GM12878 (cell line): ENCODE measurements around the gene GPSM1. TPM values are rescaled to one million over a fixed set of nuclear protein-coding genes. Genes with fewer than 3 reads are reported as not detected.

Experiments
- ATAC-seq: fragments of 200-7000 bp; cut with Tn5 transposase; 3 replicates; pipeline ENCODE4 v1.9.1; 2020; ENCODE audit warnings: mild to moderate bottlenecking, moderate library complexity
- BruUV-seq: library from RNA; stranded (reverse); fragments of 400-500 nt; replicated peaks from 2 replicates; lab custom pipeline; 2021; lab: Mats Ljungman, UMichigan
- CTCF ChIA-PET: fragments of 300-600 bp; sonication (Branson Sonifier 250); formaldehyde crosslinking; extraction: SDS; loops from one replicate; lab custom pipeline; 2021; ENCODE audit warnings: inconsistent platforms; lab: Yijun Ruan, JAX
- POLR2A ChIA-PET: fragments of 350-600 bp; formaldehyde crosslinking; extraction: SDS; loops from one replicate; lab custom pipeline; 2021; ENCODE audit warnings: inconsistent platforms; lab: Charles Lee
- RAD21 ChIA-PET: fragments of 300-600 bp; sonication (Branson Sonifier 250); formaldehyde crosslinking; loops from one replicate; lab custom pipeline; 2023; ENCODE audit warnings: antibody characterized with exemption; ENCODE audit not compliant: unreplicated experiment; lab: Charles Lee
- SMC1A ChIA-PET: fragments of 300-600 bp; sonication (Branson Sonifier 250); formaldehyde crosslinking; loops from one replicate; lab custom pipeline; 2023; ENCODE audit not compliant: unreplicated experiment, uncharacterized antibody; lab: Charles Lee
- DNase-seq: peaks from one replicate; pipeline ENCODE4 v3.0.0-alpha.2; 2011; ENCODE audit warnings: low read depth, low spot score
- FAIRE-seq: peaks from 3 replicates; lab custom pipeline; 2011; peaks lifted over from hg19 to GRCh38; lab: Jason Lieb, UNC
- H2AFZ ChIP-seq: 2 replicates; pipeline ENCODE4 v1.6.0; 2011; ENCODE audit warnings: low read depth, low read length, control low read depth; ENCODE audit not compliant: control insufficient read depth
- H3K27ac ChIP-seq: 2 replicates; pipeline ENCODE4 v1.5.1; 2011; ENCODE audit warnings: control low read depth; ENCODE audit not compliant: control insufficient read depth, insufficient read depth
- H3K27me3 ChIP-seq, 2 experiments: replicated peaks in 1 of 2; 2 replicates each; pipeline versions ENCODE4 v1.6.0 to v1.6.1; 2011; ENCODE audit warnings: low read length in 1 of 2; ENCODE audit not compliant: control insufficient read depth in 2 of 2, insufficient read depth in 2 of 2
- H3K36me3 ChIP-seq, 2 experiments: 2 replicates each; pipeline ENCODE4 v1.5.1; 2011; ENCODE audit warnings: low read length in 1 of 2; ENCODE audit not compliant: control insufficient read depth in 2 of 2, insufficient read depth in 2 of 2
- H3K4me1 ChIP-seq: 2 replicates; pipeline ENCODE4 v1.6.1; 2011; ENCODE audit warnings: mild to moderate bottlenecking, low read length, moderate library complexity, mixed read lengths; ENCODE audit not compliant: control insufficient read depth, insufficient read depth
- H3K4me2 ChIP-seq: 2 replicates; pipeline ENCODE4 v1.6.0; 2011; ENCODE audit warnings: control low read depth; ENCODE audit not compliant: control insufficient read depth, insufficient read depth
- H3K4me3 ChIP-seq: fragments of 200-600 bp; sonication (generic); 2 replicates; pipeline ENCODE4 v1.5.1; 2016
- H3K79me2 ChIP-seq: 2 replicates; pipeline ENCODE4 v1.6.0; 2011; ENCODE audit warnings: low read length; ENCODE audit not compliant: control insufficient read depth, insufficient read depth
- H3K9ac ChIP-seq: 2 replicates; pipeline ENCODE4 v1.8.0; 2011; ENCODE audit warnings: low read length, control low read depth, mixed read lengths; ENCODE audit not compliant: control insufficient read depth, insufficient read depth
- H3K9me3 ChIP-seq: replicated peaks from 3 replicates; pipeline ENCODE4 v1.5.1; 2011; ENCODE audit warnings: mild to moderate bottlenecking, low read length; ENCODE audit not compliant: control insufficient read depth, insufficient read depth
- H4K20me1 ChIP-seq: 2 replicates; pipeline ENCODE4 v1.6.0; 2011; ENCODE audit not compliant: control insufficient read depth, insufficient read depth
- BRCA1 ChIP-seq: IDR thresholded peaks from 2 replicates; pipeline ENCODE4 v1.6.1; 2011; ENCODE audit warnings: low read depth, low read length, improper control_type of control experiment
- CEBPZ ChIP-seq: fragments of 150-350 bp; IDR thresholded peaks from 2 replicates; pipeline ENCODE4 v1.6.1; 2016; ENCODE audit warnings: low read depth, low read length
- EED ChIP-seq: sonication (generic); IDR thresholded peaks from 2 replicates; pipeline ENCODE4 v1.6.1; 2016; ENCODE audit warnings: antibody characterized with exemption, low read depth
- FOXK2 ChIP-seq: fragments of 450-650 bp; IDR thresholded peaks from 2 replicates; pipeline ENCODE4 v1.6.1; 2017; ENCODE audit warnings: mild to moderate bottlenecking, moderate library complexity
- MTA3 ChIP-seq: IDR thresholded peaks from 2 replicates; pipeline ENCODE4 v1.6.1; 2012; ENCODE audit warnings: low read length, inconsistent platforms, borderline replicate concordance
- NFYA ChIP-seq: IDR thresholded peaks from 2 replicates; pipeline ENCODE4 v1.6.1; 2011; ENCODE audit warnings: low read depth, mild to moderate bottlenecking, low read length, improper control_type of control experiment, borderline replicate concordance
- REST ChIP-seq: IDR thresholded peaks from 2 replicates; pipeline ENCODE4 v1.6.1; 2012; ENCODE audit warnings: mild to moderate bottlenecking, low read depth, low read length
- ZNF207 ChIP-seq: fragments of 450-650 bp; IDR thresholded peaks from 2 replicates; pipeline ENCODE4 v1.6.1; 2014; ENCODE audit warnings: antibody characterized with exemption, mild to moderate bottlenecking, borderline replicate concordance
- ZNF384 ChIP-seq: IDR thresholded peaks from 2 replicates; pipeline ENCODE4 v1.6.1; 2012; ENCODE audit warnings: low read depth, mild to moderate bottlenecking, low read length, improper control_type of control experiment, borderline replicate concordance
- WGBS: methylation state at CpG from one replicate; pipeline ENCODE4 v1.1.6; 2016; ENCODE audit warnings: low lambda C conversion rate; ENCODE audit not compliant: insufficient replicate concordance, insufficient coverage; ENCODE audit errors: missing lambda C conversion rate; 5-methylcytosine and 5-hydroxymethylcytosine counted together
- in situ Hi-C: fragments of 300-500 bp; cut with MboI; formaldehyde crosslinking; loops from 9 replicates; pipeline ENCODE4 v1.14.3; 2018; ENCODE audit warnings: mixed read lengths
- intact Hi-C: fragments of 100-400 bp; cut with micrococcal nuclease; formaldehyde crosslinking; loops from one replicate; pipeline ENCODE4 v1.14.2; 2022; ENCODE audit not compliant: unreplicated experiment
- polyA plus RNA-seq, 11 experiments: library from polyadenylated mRNA; depleted of rRNA in 4 of 11; unstranded in 6 of 11; stranded (reverse) in 5 of 11; fragments of >200 nt; fragmentation: Nextera tagmentation in 4 of 11; fragmentation: Illumina TruSeq in 1 of 11; extraction: Ambion mirVana in 4 of 11; extraction: Trizol in 1 of 11; gene quantifications; 1 replicate in 1 of 11; 2 replicates in 10 of 11; pipeline versions ENCODE4 v1.2.1 to v1.2.3, GENCODE V29; 2011 to 2016; ENCODE audit warnings: inconsistent platforms in 2 of 11, missing spikeins in 2 of 11, low read depth in 1 of 11
- total RNA-seq, 4 experiments: library from RNA; depleted of rRNA in 3 of 4; stranded (reverse); fragments of >200 nt in 3 of 4; fragmentation: Illumina TruSeq in 1 of 4; extraction: Trizol in 1 of 4; gene quantifications; 2 replicates each; pipeline versions ENCODE4 v1.2.1 to v1.2.3, GENCODE V29; 2013 to 2021
- TF ChIP-seq, protein P1 (sequence below): IDR thresholded peaks from 2 replicates; pipeline ENCODE4 v1.6.1; 2011; ENCODE audit warnings: mild to moderate bottlenecking, low read depth, low read length, moderate library complexity; ENCODE audit not compliant: insufficient replicate concordance
- TF ChIP-seq, protein P2 (sequence below): fragments of 450-650 bp; formaldehyde crosslinking; IDR thresholded peaks from 2 replicates; pipeline ENCODE4 v1.5.0; 2022; ENCODE audit warnings: mild to moderate bottlenecking, missing genetic modification characterization

Gene GPSM1
- total and polyA plus RNA-seq, 10 of the 15 experiments (the other 5 are each of a cell fraction or from before 2014, with no cell fraction given), result 0.04 to 0.10 (median 0.10) TPM; not detected in 7

DNA sequence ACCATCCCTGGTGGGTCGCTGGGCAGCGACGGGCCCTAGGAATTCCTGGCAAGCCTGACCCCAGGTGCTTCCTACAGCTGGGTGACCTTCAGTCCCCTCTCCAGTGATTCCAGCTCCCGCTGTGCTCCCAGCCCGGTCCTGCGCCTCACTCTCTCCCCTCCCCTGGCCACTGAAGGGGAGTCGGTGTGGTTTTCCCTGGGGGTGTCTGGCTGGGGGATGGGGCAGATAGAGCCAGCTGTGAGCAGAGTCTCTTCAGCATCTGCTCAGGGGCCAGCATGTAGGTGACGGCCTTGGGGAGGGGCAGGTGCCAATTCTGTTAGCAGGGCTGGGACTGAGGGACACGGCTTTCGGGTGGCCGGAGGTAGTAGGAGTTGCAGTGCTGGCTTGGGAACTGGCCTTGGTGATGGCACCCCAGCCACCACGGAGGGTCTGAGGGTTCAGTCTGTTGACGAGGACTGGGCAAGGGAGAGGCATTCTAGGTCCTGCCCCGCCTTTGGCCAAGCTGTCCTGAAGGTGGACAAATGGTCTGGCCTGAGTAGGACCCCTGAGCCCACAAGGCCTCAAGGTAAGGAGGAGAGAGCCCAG, 3.2 kb downstream of the GPSM1 start (continued):
- TF ChIP-seq REST, result no peak
- TF ChIP-seq ZNF207, result no peak
- TF ChIP-seq FOXK2, result no peak
- TF ChIP-seq ZNF384, result no peak
- no peak for TF ChIP-seq MTA3
- TF ChIP-seq BRCA1, result no peak

DNA sequence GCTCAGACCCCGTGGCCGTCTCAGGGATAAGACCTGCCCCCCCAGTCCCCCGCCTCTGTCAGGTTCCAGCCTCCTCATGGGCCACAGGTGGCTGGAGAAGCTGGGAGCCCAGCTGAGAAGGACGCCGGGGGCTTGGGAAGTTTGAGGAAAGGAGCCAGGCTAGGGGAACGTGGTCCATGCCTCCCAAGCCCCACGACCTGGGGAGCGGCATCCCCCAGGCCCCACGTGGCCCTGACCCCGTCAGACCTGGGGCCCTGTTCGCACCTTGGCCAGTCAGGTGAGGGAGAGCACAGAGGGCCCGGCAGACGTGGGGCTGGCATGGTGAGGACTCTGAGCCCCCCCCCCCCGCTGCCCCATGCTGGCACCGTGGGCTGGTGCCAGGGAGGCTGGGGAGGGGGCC, 3.7 kb downstream of the GPSM1 start:
- POLR2A ChIA-PET, result no interaction called here
- TF ChIP-seq, protein P1, sequence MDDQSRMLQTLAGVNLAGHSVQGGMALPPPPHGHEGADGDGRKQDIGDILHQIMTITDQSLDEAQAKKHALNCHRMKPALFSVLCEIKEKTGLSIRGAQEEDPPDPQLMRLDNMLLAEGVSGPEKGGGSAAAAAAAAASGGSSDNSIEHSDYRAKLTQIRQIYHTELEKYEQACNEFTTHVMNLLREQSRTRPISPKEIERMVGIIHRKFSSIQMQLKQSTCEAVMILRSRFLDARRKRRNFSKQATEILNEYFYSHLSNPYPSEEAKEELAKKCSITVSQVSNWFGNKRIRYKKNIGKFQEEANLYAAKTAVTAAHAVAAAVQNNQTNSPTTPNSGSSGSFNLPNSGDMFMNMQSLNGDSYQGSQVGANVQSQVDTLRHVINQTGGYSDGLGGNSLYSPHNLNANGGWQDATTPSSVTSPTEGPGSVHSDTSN, result no peak
- TF ChIP-seq CEBPZ (no peak), NFYA (no peak), FOXK2 (no peak), EED (no peak)
- TF ChIP-seq, protein P2, sequence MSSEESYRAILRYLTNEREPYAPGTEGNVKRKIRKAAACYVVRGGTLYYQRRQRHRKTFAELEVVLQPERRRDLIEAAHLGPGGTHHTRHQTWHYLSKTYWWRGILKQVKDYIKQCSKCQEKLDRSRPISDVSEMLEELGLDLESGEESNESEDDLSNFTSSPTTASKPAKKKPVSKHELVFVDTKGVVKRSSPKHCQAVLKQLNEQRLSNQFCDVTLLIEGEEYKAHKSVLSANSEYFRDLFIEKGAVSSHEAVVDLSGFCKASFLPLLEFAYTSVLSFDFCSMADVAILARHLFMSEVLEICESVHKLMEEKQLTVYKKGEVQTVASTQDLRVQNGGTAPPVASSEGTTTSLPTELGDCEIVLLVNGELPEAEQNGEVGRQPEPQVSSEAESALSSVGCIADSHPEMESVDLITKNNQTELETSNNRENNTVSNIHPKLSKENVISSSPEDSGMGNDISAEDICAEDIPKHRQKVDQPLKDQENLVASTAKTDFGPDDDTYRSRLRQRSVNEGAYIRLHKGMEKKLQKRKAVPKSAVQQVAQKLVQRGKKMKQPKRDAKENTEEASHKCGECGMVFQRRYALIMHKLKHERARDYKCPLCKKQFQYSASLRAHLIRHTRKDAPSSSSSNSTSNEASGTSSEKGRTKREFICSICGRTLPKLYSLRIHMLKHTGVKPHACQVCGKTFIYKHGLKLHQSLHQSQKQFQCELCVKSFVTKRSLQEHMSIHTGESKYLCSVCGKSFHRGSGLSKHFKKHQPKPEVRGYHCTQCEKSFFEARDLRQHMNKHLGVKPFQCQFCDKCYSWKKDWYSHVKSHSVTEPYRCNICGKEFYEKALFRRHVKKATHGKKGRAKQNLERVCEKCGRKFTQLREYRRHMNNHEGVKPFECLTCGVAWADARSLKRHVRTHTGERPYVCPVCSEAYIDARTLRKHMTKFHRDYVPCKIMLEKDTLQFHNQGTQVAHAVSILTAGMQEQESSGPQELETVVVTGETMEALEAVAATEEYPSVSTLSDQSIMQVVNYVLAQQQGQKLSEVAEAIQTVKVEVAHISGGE, result no peak

More for the DNA sequence above, 3.7 kb downstream of the GPSM1 start:
- Histone ChIP-seq H3K4me3 (no peak overlapping the region), H3K36me3 (no peaks in the 10 kb centered on the region), H3K27me3 (peaks cover 7 to 8% of the 10 kb centered on the region in 2 experiments; a peak in 3 of 4 replicates), H3K9me3 (no peaks in the 10 kb centered on the region), H3K9ac (no peak overlapping the region), H3K79me2 (no peaks in the 10 kb centered on the region), H3K4me1 (no peaks in the 10 kb centered on the region), H3K27ac (no peak overlapping the region), H2AFZ (no peak overlapping the region), H3K4me2 (no peak overlapping the region), H4K20me1 (no peaks in the 10 kb centered on the region)
- intact Hi-C loops, result no loop called here
- 36% methylated on average over 12 of the region's 15 CpGs for WGBS
- no TSS peak for BruUV-seq
- ChIA-PET CTCF (no interaction called here), SMC1A (no interaction called here), RAD21 (interaction anchor here (0.6 kb wide), 1 partner anchor 283 kb away, joined by 3 read pairs; no protein-coding TSS in a partner anchor)
- in situ Hi-C loops, result no loop called here
- no peak for FAIRE-seq
- DNase-seq, result no peak
- no peak for ATAC-seq
